GM19463 (cell line): ENCODE data around the gene ATP2C2.

Experiments
- ATAC-seq: cut with Tn5 transposase; IDR thresholded peaks from one replicate; pipeline ENCODE4 v1.9.1; 2021; ENCODE audit warnings: mild to moderate bottlenecking, moderate library complexity; ENCODE audit not compliant: unreplicated experiment

The ATP2C2 gene

GRCh38 chr16:84361546-84361945 is 6.8 kb upstream of the ATP2C2 start:
- ATAC-seq = no peak

GRCh38 chr16:84362471-84362941 is 5.8 kb upstream of the ATP2C2 start:
- no peak for ATAC-seq

GRCh38 chr16:84366208-84366607 is 2.1 kb upstream of the ATP2C2 start:
- ATAC-seq = no peak

- ATAC-seq = no peak
Observed at GRCh38 chr16:84367297-84367680, 1.0 kb upstream of the ATP2C2 start.

GRCh38 chr16:84367750-84368307 is 509 bp upstream of the ATP2C2 start:
- no peak for ATAC-seq

GRCh38 chr16:84369105-84369504 is 767 bp downstream of the ATP2C2 start:
- ATAC-seq = no peak

GRCh38 chr16:84369938-84370627 is 1.7 kb downstream of the ATP2C2 start:
- ATAC-seq = no peak

- no peak for ATAC-seq
Observed at GRCh38 chr16:84370723-84371552, 2.6 kb downstream of the ATP2C2 start.

- ATAC-seq = no peak
Observed at GRCh38 chr16:84371553-84371865, 3.2 kb downstream of the ATP2C2 start.

GRCh38 chr16:84373907-84374489 is 5.7 kb downstream of the ATP2C2 start:
- no peak for ATAC-seq

- ATAC-seq = no peak
Observed at GRCh38 chr16:84378099-84378498, 9.8 kb downstream of the ATP2C2 start.

GRCh38 chr16:84378567-84378966 is 10.2 kb downstream of the ATP2C2 start:
- ATAC-seq = no peak

GRCh38 chr16:84379008-84379708 is 10.8 kb downstream of the ATP2C2 start:
- no peak for ATAC-seq

- no peak for ATAC-seq
Observed at GRCh38 chr16:84379709-84380362, 11.5 kb downstream of the ATP2C2 start.

- ATAC-seq = no peak
Observed at GRCh38 chr16:84380405-84380804, 12.1 kb downstream of the ATP2C2 start.

- no peak for ATAC-seq
Observed at GRCh38 chr16:84382396-84382795, 14.1 kb downstream of the ATP2C2 start.

- ATAC-seq = no peak
Observed at GRCh38 chr16:84383106-84383505, 14.8 kb downstream of the ATP2C2 start.

GRCh38 chr16:84386047-84386446 is 17.7 kb downstream of the ATP2C2 start:
- no peak for ATAC-seq

- no peak for ATAC-seq
Observed at GRCh38 chr16:84387021-84387420, 18.7 kb downstream of the ATP2C2 start.

GRCh38 chr16:84390131-84390785 is 21.9 kb downstream of the ATP2C2 start:
- ATAC-seq = no peak
